Measurements from ENCODE around the gene RALGAPB.

The RALGAPB gene

DNA sequence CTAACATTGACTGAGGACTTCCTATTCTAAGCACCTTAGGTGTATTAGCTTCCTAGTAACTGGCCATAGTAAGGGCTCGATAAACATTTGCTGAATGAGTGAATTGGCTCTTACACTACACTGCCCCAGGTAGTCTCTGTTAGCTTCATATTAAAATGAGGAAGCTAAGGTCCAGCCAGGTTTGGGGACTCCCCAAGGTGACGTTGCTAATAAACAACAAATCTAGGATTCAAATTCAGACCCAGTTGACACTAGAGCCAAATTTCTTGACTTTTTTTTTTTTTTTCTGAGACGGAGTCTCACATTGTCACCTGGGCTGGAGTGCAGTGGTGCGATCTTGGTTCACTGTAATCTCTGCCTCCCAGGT is 145.2 kb downstream of the RALGAPB start:
- DNase-seq = no peak

DNA sequence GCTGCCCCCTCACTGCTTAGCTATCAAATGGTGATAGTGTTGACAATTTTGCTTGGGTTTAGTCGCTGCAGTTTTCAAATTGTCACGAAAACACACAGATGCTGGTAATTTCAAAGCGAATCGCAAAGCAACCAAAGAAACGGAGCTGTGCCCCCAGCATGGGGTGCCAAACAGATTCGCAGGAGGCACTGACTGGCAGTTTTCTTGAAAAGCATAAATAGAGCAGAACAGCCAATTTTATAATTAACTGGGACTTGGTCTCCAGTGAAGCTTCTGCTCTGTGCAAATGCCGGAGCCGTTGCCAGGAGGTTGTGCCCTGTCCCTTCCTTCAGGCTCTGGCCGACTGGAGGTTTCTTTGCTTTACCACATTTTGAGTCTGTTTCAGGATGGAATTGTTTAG is 147.8 kb downstream of the RALGAPB start:
- no peak for DNase-seq

DNA sequence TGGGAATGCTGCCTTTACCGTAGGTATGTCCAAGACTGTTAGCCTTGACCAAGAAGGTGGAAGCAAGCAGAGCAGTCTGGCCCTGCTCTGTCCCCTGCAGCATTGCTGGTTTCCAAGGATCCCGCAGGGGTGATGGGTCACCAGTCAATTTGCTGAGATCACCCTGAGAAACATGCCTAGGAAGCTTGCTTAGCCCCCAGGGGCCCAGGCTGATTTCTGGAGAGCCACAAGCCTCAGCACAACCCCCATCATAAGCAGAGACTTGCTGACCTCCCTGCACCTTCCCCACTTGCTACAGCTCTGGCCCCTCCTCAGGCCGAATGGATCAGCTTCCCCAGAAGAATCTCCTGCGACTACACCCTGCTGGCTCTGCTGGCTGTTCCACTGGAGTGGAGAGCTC is 150.4 kb downstream of the RALGAPB start:
- no peak for DNase-seq

DNA sequence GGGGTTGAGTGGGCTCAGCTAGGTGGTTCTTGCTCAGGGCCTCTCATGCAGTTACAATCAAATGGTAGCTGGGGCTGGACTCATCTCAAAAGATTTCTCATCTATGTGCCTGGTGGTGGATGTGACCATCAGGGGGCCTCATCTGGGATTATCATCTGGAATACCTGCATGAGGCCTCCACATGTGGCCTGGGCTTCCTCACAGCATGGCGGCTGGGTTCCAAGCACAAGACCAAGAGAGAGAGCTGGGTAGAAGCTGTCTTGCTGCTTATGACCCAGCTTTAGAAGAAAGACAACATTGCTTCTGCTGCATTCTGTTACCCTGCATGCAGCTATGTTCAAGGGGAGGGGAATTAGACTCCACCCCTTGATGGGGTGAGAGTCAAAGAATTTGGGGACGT is 151.4 kb downstream of the RALGAPB start:
- DNase-seq = no peak

DNA sequence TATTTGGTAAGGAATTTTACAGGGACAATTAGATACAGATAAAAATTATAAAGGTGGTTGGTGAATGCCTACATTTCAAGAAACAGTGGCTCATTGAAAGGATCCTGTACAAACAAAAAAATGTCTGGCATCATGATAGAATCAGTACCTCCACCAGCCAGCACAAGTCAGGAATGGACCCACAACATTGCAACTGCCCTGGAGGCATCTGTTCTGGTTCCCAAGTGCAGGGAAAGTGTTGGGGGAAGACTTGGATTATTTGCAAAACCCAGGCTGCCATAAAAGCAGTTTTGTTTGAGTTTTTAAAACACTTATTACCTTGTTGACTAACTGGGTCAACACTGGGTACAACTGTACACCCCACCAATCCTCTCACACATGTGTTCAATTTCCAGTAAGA is 153.3 kb downstream of the RALGAPB start:
- no peak for DNase-seq

DNA sequence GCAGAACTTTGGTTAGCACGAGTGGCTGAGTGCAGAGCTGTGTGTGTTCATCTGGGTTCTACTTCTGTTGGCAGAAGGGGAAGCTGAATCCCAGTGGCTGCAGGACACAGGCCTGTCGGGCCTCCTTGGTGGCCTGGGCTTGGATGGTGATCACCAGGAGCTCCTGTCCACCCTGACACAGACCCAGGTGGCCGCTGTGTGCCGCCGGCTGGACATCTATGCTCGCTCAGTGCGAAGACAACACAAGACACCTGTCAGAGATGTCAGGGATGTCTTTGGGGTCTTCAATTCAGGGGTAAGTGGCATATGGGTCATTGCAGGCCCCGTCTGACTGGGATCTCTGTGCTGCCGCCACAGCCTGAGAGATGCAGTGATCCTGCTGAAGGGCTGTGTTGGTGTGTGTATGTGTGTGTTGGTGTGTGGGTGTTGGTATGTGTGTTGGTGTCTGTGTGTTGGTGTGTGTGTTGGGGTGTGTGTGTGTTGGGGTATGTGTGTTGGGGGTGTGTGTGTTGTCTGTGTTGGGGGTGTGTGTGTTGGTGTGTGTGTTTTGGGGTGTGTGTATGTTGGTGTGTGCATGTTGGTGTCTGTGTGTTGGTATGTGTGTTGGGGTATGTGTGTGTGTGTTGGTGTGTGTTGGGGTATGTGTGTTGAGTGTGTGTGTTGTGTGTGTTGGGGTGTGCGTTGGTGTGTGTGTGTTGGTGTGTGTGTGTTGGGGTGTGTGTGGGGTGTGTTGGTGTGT is 154.4 kb downstream of the RALGAPB start:
- no peak for DNase-seq

All from NCI-H345 (cell line).